ENCODE measurements around the gene WRAP73. TPM values are rescaled to one million over a fixed set of nuclear protein-coding genes. Genes with fewer than 3 reads are reported as not detected.
"Not testable (repeated sequence)": the region's sequence is repeated elsewhere in the genome, so short reads cannot be mapped to it uniquely, and the experiment has no call there.

WRAP73 gene
- total and polyA plus RNA-seq, 12 donors = 5.1 to 29.6 (median 18.1) TPM

DNA sequence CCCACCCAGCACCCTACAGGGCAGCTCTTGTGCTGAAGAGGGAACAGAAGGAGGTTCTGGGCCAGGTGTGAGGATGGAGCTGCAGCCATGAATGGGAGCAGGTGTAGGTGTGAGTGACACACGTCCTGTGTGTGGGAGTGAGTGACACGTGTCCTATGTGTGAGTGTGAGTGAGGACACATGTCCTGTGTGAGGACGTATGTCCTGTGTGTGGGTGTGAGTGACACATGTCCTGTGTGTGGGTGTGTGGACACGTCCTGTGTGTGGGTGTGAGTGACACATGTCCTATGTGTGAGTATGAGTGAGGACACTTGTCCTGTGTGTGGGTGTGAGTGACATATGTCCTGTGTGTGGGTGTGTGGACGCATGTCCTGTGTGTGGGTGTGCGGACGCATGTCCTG lies 65.0 kb downstream of the WRAP73 start:
- intact Hi-C loops (cut with DNase I) = no loop called here
- Histone ChIP-seq H3K27ac (no peak overlapping the region), H3K36me3 (replicated peaks in 1 of 2) (no peaks in the 10 kb centered on the region), H3K4me1 (replicated peaks in 1 of 2) (no peaks in the 10 kb centered on the region), H3K27me3 (no peaks in the 10 kb centered on the region), H3K4me3 (no peak overlapping the region), H3K9me3 (replicated peaks in 1 of 3) (no peaks in the 10 kb centered on the region)
- DNase-seq = no peak
- 66 to 86% (median 78%) methylated on average over 7 of the region's 7 CpGs for WGBS, 4 donors
- no peak for TF ChIP-seq POLR2A (IDR thresholded peaks at IDR 0.05)
- TF ChIP-seq, protein P1, sequence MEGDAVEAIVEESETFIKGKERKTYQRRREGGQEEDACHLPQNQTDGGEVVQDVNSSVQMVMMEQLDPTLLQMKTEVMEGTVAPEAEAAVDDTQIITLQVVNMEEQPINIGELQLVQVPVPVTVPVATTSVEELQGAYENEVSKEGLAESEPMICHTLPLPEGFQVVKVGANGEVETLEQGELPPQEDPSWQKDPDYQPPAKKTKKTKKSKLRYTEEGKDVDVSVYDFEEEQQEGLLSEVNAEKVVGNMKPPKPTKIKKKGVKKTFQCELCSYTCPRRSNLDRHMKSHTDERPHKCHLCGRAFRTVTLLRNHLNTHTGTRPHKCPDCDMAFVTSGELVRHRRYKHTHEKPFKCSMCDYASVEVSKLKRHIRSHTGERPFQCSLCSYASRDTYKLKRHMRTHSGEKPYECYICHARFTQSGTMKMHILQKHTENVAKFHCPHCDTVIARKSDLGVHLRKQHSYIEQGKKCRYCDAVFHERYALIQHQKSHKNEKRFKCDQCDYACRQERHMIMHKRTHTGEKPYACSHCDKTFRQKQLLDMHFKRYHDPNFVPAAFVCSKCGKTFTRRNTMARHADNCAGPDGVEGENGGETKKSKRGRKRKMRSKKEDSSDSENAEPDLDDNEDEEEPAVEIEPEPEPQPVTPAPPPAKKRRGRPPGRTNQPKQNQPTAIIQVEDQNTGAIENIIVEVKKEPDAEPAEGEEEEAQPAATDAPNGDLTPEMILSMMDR (IDR thresholded peaks at IDR 0.05) = no peak

DNA sequence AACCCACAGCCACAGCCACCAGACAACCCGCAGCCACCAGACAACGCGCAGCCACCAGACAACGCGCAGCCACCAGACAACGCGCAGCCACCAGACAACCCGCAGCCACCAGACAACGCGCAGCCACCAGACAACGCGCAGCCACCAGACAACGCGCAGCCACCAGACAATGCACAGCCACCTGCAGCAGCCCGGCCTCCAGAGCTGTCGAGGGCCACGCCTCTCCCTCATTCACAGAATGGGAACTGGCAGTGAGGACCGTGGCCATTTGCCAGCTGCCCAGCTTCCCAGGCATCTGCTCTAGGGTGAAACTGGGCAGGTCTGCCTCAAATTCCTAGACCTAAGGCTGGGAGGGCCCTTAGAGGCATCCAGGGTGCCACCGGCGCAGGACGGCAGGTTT lies 66.2 kb downstream of the WRAP73 start:
- H3K9me3 ChIP-seq (replicated peaks in 1 of 3); H3K36me3 ChIP-seq (replicated peaks in 1 of 2); H3K4me1 ChIP-seq (replicated peaks in 1 of 2); DNase-seq; intact Hi-C loops (cut with DNase I); H3K27me3 ChIP-seq; H3K27ac ChIP-seq; H3K4me3 ChIP-seq: not testable (repeated sequence)
- WGBS, 4 donors = 80 to 88% (median 81%) methylated on average over 11 to 18 of the region's 21 CpGs

DNA sequence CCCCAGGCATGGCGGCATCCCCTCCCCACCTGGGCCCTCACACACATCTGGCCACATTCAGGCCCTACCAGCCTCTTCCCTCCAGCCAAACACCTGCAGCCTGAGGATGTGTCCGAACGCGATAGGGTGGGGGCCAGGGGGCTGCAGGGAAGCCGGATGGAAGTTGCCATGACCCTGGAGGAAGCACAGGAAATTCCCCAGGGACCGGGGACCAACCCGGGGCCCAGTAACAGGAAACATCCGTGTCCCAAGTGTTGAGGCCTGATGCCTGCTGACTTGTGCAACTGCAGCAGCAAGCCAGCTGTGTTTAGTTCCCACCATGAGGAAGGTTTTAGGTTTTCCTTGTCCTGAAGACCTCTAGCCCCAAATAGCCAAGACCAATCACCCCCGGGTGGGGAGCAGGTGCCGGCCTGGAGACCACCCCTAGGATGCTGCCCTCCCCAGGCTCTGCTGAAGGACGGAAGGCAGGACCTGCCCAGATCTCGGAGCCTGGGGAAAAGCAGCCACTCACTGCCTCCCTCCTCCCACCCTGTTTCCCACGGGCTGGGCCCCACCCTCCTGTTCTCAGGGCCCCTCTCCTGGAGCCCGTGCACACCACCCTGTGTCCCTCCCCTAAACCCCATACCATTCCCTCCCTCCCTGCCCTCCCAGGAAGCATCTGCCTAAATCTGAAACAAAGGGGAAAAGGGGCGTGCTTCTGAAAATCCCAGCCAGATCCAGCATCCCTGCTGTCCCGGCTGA lies 68.4 kb downstream of the WRAP73 start:
- WGBS, 4 donors = 54 to 63% (median 57%) methylated on average over 7 to 16 of the region's 16 CpGs
- no peak overlapping the region for H3K4me3 ChIP-seq
- H3K4me1 ChIP-seq (replicated peaks in 1 of 2) = no peaks in the 10 kb centered on the region
- TF ChIP-seq, protein P1 (IDR thresholded peaks at IDR 0.05) = no peak
- TF ChIP-seq POLR2A (IDR thresholded peaks at IDR 0.05) = no peak
- H3K36me3 ChIP-seq (replicated peaks in 1 of 2) = no peaks in the 10 kb centered on the region
- DNase-seq = no peak
- no peaks in the 10 kb centered on the region for H3K9me3 ChIP-seq (replicated peaks in 1 of 3)
- intact Hi-C loops (cut with DNase I) = no loop called here
- no peak overlapping the region for H3K27ac ChIP-seq
- no peaks in the 10 kb centered on the region for H3K27me3 ChIP-seq

Other genes starting within 250 kb of the WRAP73 start
- 1 to 10 TPM in 4 of 9 donors, under 1 TPM in 5; 0.11 to 3.1 (median 0.65) TPM for gene ARHGEF16, start 195.4 kb downstream of the WRAP73 start, total RNA-seq
- gene ARHGEF16, start 195.4 kb downstream of the WRAP73 start, polyA plus RNA-seq = 1 to 10 TPM in 2 of 3 donors, under 1 TPM in 1; 0.18 to 1.8 (median 1.0) TPM
- gene MEGF6, start 38.6 kb downstream of the WRAP73 start, total RNA-seq = 10 to 100 TPM in 3 of 9 donors, 1 to 10 TPM in 6; 2.1 to 12.5 (median 7.4) TPM
- 10 to 100 TPM in 2 of 3 donors, under 1 TPM in 1; 0.15 to 29.2 (median 16.2) TPM for gene MEGF6, start 38.6 kb downstream of the WRAP73 start, polyA plus RNA-seq
- 10 to 100 TPM; 21.6 to 52.1 (median 41.6) TPM for gene TPRG1L, start 25.1 kb downstream of the WRAP73 start, total RNA-seq
- gene TPRG1L, start 25.1 kb downstream of the WRAP73 start, polyA plus RNA-seq = 10 to 100 TPM; 15.8 to 49.7 (median 20.6) TPM
- gene TP73, start 2.4 kb upstream of the WRAP73 start, total RNA-seq = under 1 TPM in 3 of 9 donors, not detected in 6; 0.15 to 0.22 (median 0.18) TPM
- gene TP73, start 2.4 kb upstream of the WRAP73 start, polyA plus RNA-seq = under 1 TPM; 0.03 to 0.13 (median 0.08) TPM
- not detected for gene CCDC27, start 102.3 kb upstream of the WRAP73 start, total RNA-seq
- not detected for gene CCDC27, start 102.3 kb upstream of the WRAP73 start, polyA plus RNA-seq
- gene SMIM1, start 122.6 kb upstream of the WRAP73 start, total RNA-seq = 10 to 100 TPM in 3 of 9 donors, 1 to 10 TPM in 4, not detected in 2; 3.9 to 18.2 (median 5.3) TPM
- 10 to 100 TPM in 1 of 3 donors, 1 to 10 TPM in 1, under 1 TPM in 1; 0.35 to 22.0 (median 8.8) TPM for gene SMIM1, start 122.6 kb upstream of the WRAP73 start, polyA plus RNA-seq
- gene LRRC47, start 146.4 kb upstream of the WRAP73 start, total RNA-seq = 10 to 100 TPM; 34.8 to 58.3 (median 47.0) TPM
- 10 to 100 TPM; 16.9 to 46.1 (median 17.5) TPM for gene LRRC47, start 146.4 kb upstream of the WRAP73 start, polyA plus RNA-seq
- gene CEP104, start 207.1 kb upstream of the WRAP73 start, total RNA-seq = 10 to 100 TPM; 14.2 to 80.9 (median 45.0) TPM
- 10 to 100 TPM; 13.6 to 54.6 (median 16.1) TPM for gene CEP104, start 207.1 kb upstream of the WRAP73 start, polyA plus RNA-seq
- gene DFFB, start 207.4 kb upstream of the WRAP73 start, total RNA-seq = 10 to 100 TPM in 1 of 9 donors, 1 to 10 TPM in 8; 1.8 to 10.1 (median 4.5) TPM
- 10 to 100 TPM in 1 of 3 donors, 1 to 10 TPM in 2; 3.0 to 13.4 (median 6.2) TPM for gene DFFB, start 207.4 kb upstream of the WRAP73 start, polyA plus RNA-seq

Data from adrenal gland (tissue), 12 donors.